ENCODE results near the gene AICDA.

- TF ChIP-seq CTCF (IDR thresholded peaks at IDR 0.05) (no peak), POLR2A (IDR thresholded peaks at IDR 0.05) (no peak)
These were observed 10.0 kb upstream of the AICDA start for GRCh38 chr12:8622646-8623045.
